AG04449 (cell line): Measurements from ENCODE around the gene SPACA7.

Experiments
- CTCF ChIA-PET: fragments of 350-600 bp; formaldehyde crosslinking; extraction: SDS; loops from one replicate; lab custom pipeline; 2021; ENCODE audit warnings: antibody characterized with exemption; lab: Yijun Ruan, JAX
- POLR2A ChIA-PET: fragments of 400-600, 350-600 bp; formaldehyde crosslinking; extraction: SDS; loops from one replicate; lab custom pipeline; 2020; ENCODE audit warnings: antibody characterized with exemption, inconsistent platforms; lab: Yijun Ruan, JAX
- DNase-seq: peaks from one replicate; pipeline ENCODE4 v3.0.0-alpha.2; 2010; ENCODE audit warnings: low read depth, low spot score
- H3K4me3 ChIP-seq: 2 replicates; pipeline ENCODE4 v1.5.1; 2011; ENCODE audit warnings: low read depth, mild to moderate bottlenecking, control low read depth, low read length
- TF ChIP-seq, protein P1 (sequence below): IDR thresholded peaks from one replicate; pipeline ENCODE4 v1.5.1; 2011; ENCODE audit warnings: mild to moderate bottlenecking, moderate library complexity, low read length, control low read depth, inconsistent platforms; ENCODE audit not compliant: insufficient read depth; ENCODE audit errors: missing control alignments

Gene SPACA7

DNA sequence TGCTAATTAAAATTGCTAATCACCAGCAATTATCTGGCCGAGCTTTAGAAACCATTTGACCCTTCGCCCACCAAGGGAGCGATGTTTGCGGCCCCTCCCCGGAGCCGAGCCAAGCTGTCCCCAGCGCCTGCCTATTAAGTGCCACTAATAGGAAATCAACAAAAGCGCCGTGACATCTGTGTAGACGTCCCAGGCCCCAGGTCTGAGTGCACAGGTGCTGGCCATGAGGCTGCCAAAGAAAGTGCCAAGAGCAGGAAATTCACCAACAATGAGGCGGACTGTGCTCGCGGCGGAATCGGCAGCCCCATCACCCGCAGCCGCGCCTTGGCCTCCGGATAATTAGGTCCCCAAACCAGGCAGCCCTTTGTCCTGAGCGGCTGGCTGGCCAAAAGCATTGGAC lies 44.5 kb upstream of the SPACA7 start:
- TF ChIP-seq, protein P1, sequence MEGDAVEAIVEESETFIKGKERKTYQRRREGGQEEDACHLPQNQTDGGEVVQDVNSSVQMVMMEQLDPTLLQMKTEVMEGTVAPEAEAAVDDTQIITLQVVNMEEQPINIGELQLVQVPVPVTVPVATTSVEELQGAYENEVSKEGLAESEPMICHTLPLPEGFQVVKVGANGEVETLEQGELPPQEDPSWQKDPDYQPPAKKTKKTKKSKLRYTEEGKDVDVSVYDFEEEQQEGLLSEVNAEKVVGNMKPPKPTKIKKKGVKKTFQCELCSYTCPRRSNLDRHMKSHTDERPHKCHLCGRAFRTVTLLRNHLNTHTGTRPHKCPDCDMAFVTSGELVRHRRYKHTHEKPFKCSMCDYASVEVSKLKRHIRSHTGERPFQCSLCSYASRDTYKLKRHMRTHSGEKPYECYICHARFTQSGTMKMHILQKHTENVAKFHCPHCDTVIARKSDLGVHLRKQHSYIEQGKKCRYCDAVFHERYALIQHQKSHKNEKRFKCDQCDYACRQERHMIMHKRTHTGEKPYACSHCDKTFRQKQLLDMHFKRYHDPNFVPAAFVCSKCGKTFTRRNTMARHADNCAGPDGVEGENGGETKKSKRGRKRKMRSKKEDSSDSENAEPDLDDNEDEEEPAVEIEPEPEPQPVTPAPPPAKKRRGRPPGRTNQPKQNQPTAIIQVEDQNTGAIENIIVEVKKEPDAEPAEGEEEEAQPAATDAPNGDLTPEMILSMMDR: no peak
- DNase-seq: no peak
- ChIA-PET POLR2A (interaction anchor here (0.7 kb wide), 1 partner anchor 405 kb away, joined by 3 read pairs; no protein-coding TSS in a partner anchor), CTCF (no interaction called here)
- H3K4me3 ChIP-seq: no peak overlapping the region

- TF ChIP-seq, protein P1: no peak
- no peak overlapping the region for H3K4me3 ChIP-seq
- CTCF ChIA-PET: no interaction called here
- POLR2A ChIA-PET: no interaction called here
- no peak for DNase-seq
Measured at GRCh38 chr13:112332727-112333126, 43.4 kb upstream of the SPACA7 start.

DNA sequence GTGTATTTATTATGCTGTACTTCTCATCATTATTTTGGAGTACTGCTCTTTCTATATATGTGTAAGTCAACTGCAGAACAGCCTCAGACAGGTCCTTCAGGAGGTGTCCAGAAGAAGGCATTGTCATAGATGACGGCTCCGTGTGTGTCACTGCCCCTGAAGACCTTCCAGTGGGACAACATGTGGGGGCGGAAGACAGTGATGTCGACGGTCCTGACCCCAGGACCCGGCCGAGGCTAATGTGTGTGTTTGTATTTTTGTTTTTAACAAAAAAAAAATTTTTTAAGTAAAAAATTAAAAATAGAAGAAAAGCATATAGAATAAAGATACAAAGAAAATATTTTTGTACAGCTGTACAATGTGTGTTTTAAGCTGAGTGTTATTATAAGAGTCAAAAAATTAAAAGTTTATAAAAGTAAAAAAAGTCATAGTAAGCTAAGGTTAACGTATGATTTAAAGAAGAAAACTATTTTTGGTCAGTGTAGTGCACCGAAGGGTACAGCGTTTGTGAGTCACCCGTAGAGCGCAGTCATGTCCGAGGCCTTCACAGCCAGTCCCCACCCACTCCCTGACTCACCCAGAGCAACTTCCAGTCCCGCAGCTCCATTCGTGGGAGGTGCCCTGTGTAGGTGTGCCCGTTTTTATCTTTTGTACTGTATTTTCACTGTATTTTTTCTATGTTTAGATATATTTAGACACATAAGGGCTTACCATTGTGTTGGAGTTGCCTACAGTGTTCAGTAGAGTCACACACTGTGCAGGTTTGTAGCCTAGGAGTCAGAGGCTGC lies 42.2 kb upstream of the SPACA7 start:
- no peak overlapping the region for H3K4me3 ChIP-seq
- ChIA-PET POLR2A (no interaction called here), CTCF (no interaction called here)
- DNase-seq: no peak
- TF ChIP-seq, protein P1: no peak

DNA sequence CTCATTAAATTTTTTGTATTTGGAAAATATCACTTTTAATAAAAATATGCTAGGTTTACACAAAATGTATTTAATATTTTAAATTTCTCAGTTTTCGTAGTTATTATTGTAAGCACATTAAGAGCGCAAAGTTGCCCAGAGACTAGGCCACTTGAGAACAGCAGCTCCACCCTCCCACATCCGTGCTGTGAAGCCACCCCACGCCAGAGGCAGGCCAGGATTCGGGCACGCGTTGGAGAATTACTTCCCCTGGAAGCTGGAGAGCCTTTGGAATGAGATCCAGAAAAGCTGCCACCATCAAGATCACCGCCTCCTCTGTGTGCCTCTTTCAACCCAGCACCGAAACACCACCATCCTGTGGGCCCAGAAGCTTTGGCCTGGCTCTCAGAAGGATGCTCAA lies 41.0 kb upstream of the SPACA7 start:
- TF ChIP-seq, protein P1: no peak
- CTCF ChIA-PET: no interaction called here
- POLR2A ChIA-PET: no interaction called here
- no peak for DNase-seq
- no peak overlapping the region for H3K4me3 ChIP-seq

DNA sequence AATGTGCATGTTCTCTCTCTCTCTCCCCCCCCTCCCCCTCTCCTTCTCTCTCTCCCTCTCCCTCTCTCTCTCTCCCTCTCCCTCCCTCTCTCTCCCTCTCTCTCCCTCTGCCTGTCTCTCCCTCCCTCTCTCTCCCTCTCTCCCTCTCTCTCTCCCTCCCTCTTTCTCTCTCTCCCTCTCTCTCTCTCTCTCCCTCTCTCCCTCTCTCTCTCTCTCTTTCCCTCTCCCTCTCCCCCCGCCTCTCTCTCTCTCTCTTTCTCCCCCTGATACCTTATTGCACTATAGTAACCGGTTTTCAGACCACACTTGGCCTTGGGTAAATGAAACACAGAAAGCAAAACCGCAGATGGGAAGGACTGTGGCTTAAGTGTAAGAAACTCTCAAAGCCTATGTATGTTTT lies 34.7 kb upstream of the SPACA7 start:
- no peak overlapping the region for H3K4me3 ChIP-seq
- ChIA-PET POLR2A (no interaction called here), CTCF (no interaction called here)
- TF ChIP-seq, protein P1: no peak
- no peak for DNase-seq

GRCh38 chr13:112341976-112342735 lies 34.0 kb upstream of the SPACA7 start:
- TF ChIP-seq, protein P1: no peak
- ChIA-PET CTCF (no interaction called here), POLR2A (no interaction called here)
- no peak for DNase-seq
- H3K4me3 ChIP-seq: no peak overlapping the region
